CD4-positive, alpha-beta T cell (primary cell): Measurements from ENCODE around the gene RAPGEF1. TPM values are rescaled to one million over a fixed set of nuclear protein-coding genes. Genes with fewer than 3 reads are reported as not detected.

Experiments
- ATAC-seq: fragments of 200-7000 bp; cut with Tn5 transposase; one replicate; pipeline ENCODE4 v1.10.0; 2022; ENCODE audit warnings: mild to moderate bottlenecking; ENCODE audit not compliant: poor library complexity
- CTCF ChIA-PET: fragments of 350-600 bp; sonication (Branson Sonifier 250); formaldehyde crosslinking; loops from one replicate; lab custom pipeline; 2021; ENCODE audit warnings: antibody characterized with exemption, inconsistent platforms; lab: Charles Lee
- POLR2A ChIA-PET: fragments of 350-600 bp; sonication (Branson Sonifier 250); formaldehyde crosslinking; loops from one replicate; lab custom pipeline; 2021; ENCODE audit warnings: antibody characterized with exemption, inconsistent platforms; lab: Charles Lee
- DNase-seq, 14 experiments: peaks; one replicate each; pipeline ENCODE4 v3.0.0-alpha.2; 2013 to 2020; ENCODE audit warnings: mixed read lengths in 2 of 14
- H3K27ac ChIP-seq, 2 donors: one replicate each; pipeline versions ENCODE4 v1.5.1 to v1.7.0; 2013; ENCODE audit warnings: low read length in 2 of 2, low read depth in 1 of 2, mild to moderate bottlenecking in 1 of 2
- H3K27me3 ChIP-seq, 2 experiments: 1 replicate in 1 of 2; 2 replicates in 1 of 2; pipeline versions ENCODE4 v1.6.1 to v1.7.0; 2013; ENCODE audit warnings: low read length in 2 of 2, control low read depth in 1 of 2, mild to moderate bottlenecking in 1 of 2, moderate library complexity in 1 of 2; ENCODE audit not compliant: insufficient read depth in 2 of 2, control insufficient read depth in 1 of 2
- H3K36me3 ChIP-seq: one replicate; pipeline ENCODE4 v1.6.1; 2013; ENCODE audit warnings: low read length, control low read depth; ENCODE audit not compliant: insufficient read depth
- H3K4me1 ChIP-seq: one replicate; pipeline ENCODE4 v1.6.1; 2013; ENCODE audit warnings: low read length, control low read depth; ENCODE audit not compliant: insufficient read depth
- H3K4me3 ChIP-seq: one replicate; pipeline ENCODE4 v1.5.1; 2013; ENCODE audit warnings: mild to moderate bottlenecking, low read length, moderate library complexity
- H3K9me3 ChIP-seq, 2 experiments: 1 replicate in 1 of 2; 2 replicates in 1 of 2; pipeline versions ENCODE4 v1.6.1 to v1.7.0; 2013; ENCODE audit warnings: low read length in 2 of 2, mild to moderate bottlenecking in 2 of 2, control low read depth in 1 of 2, moderate library complexity in 1 of 2; ENCODE audit not compliant: control insufficient read depth in 1 of 2, insufficient read depth in 1 of 2
- H3K27ac Mint-ChIP-seq: one replicate; pipeline ENCODE4 v1.8.0; 2020; ENCODE audit warnings: mixed read lengths
- H3K27me3 Mint-ChIP-seq: one replicate; pipeline ENCODE4 v1.8.0; 2021; ENCODE audit warnings: mixed read lengths
- H3K36me3 Mint-ChIP-seq: one replicate; pipeline ENCODE4 v1.8.0; 2021; ENCODE audit warnings: low read depth, mixed read lengths
- H3K4me1 Mint-ChIP-seq: one replicate; pipeline ENCODE4 v1.8.0; 2021; ENCODE audit warnings: low read depth, mixed read lengths
- H3K4me3 Mint-ChIP-seq: one replicate; pipeline ENCODE4 v1.8.0; 2020; ENCODE audit warnings: mild to moderate bottlenecking, mixed read lengths
- H3K9me3 Mint-ChIP-seq: one replicate; pipeline ENCODE4 v1.8.0; 2020; ENCODE audit warnings: mixed read lengths
- intact Hi-C, 2 experiments: fragments of 100-400 bp; cut with DNase I in 1 of 2; cut with micrococcal nuclease in 1 of 2; formaldehyde crosslinking; loops; one replicate each; pipeline versions ENCODE4 v1.15.1 to v1.9.0; 2023 to 2025; cut with DNase I, micrococcal nuclease
- total RNA-seq, 174 experiments: library from RNA in 2 of 174; stranded (reverse) in 2 of 174; gene quantifications; one replicate each; pipeline ENCODE4 v1.2.3 and lab custom pipeline; 2021 to 2026
- TF ChIP-seq, protein P1 (sequence below): fragments of 200-600 bp; IDR thresholded peaks from one replicate; pipeline ENCODE4 v1.8.0; 2022; ENCODE audit warnings: antibody characterized with exemption, mild to moderate bottlenecking

RAPGEF1 gene
- total RNA-seq, 2 experiments from 2014 or later, result 130 to 134 TPM

DNA sequence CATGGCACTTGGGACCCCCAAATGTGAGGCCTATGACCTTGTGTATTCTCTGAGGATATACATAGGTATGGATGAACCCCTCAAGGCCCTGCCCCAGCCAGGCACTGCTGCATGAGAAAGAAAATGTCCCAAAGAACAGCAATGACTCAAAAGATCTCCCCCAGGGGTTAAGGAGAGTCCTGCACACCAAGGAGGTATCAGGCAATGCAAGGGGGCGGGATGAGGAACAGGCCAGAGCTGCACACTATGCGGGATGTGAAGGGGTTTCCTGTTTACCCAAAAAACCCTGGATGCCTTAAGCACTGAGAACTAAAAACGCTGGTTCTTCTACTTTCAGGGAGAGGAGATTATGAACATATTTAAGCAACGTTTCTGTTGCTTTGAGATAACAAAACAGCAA is 3.4 kb downstream of the RAPGEF1 start:
- intact Hi-C loops, result loop anchor here in 1 of 2 experiments (5.0 kb wide), 1 partner anchor 59 kb away; no protein-coding TSS in a partner anchor
- TF ChIP-seq, protein P1, sequence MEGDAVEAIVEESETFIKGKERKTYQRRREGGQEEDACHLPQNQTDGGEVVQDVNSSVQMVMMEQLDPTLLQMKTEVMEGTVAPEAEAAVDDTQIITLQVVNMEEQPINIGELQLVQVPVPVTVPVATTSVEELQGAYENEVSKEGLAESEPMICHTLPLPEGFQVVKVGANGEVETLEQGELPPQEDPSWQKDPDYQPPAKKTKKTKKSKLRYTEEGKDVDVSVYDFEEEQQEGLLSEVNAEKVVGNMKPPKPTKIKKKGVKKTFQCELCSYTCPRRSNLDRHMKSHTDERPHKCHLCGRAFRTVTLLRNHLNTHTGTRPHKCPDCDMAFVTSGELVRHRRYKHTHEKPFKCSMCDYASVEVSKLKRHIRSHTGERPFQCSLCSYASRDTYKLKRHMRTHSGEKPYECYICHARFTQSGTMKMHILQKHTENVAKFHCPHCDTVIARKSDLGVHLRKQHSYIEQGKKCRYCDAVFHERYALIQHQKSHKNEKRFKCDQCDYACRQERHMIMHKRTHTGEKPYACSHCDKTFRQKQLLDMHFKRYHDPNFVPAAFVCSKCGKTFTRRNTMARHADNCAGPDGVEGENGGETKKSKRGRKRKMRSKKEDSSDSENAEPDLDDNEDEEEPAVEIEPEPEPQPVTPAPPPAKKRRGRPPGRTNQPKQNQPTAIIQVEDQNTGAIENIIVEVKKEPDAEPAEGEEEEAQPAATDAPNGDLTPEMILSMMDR, result no peak
- DNase-seq (peak in 3 of 14 experiments; percentile 37 to 44 (median 43)), ATAC-seq (no peak)
- Histone ChIP-seq H3K9me3 (no peaks in the 10 kb centered on the region), H3K36me3 (no peaks in the 10 kb centered on the region), H3K27me3 (no peaks in the 10 kb centered on the region), H3K27ac (peak overlapping the region; percentile 72 to 86), H3K4me1 (peaks cover 84% of the 10 kb centered on the region), H3K4me3 (peak overlapping the region; percentile 22)
- Mint-ChIP-seq H3K27me3 (no peaks in the 10 kb centered on the region), H3K36me3 (peaks cover 13% of the 10 kb centered on the region), H3K4me3 (peak overlapping the region; percentile 83), H3K4me1 (peaks cover 70% of the 10 kb centered on the region), H3K9me3 (no peaks in the 10 kb centered on the region), H3K27ac (peak overlapping the region; percentile 86)
- ChIA-PET POLR2A (interaction anchor here (1.0 to 1.2 kb wide), 3 partner anchors 43 to 101 kb away, joined by 3 to 5 read pairs (median 3); no protein-coding TSS in a partner anchor), CTCF (interaction anchor here (1.3 to 1.6 kb wide), 4 partner anchors 9 to 145 kb away, joined by 3 to 4 read pairs (median 3); no protein-coding TSS in a partner anchor)

DNA sequence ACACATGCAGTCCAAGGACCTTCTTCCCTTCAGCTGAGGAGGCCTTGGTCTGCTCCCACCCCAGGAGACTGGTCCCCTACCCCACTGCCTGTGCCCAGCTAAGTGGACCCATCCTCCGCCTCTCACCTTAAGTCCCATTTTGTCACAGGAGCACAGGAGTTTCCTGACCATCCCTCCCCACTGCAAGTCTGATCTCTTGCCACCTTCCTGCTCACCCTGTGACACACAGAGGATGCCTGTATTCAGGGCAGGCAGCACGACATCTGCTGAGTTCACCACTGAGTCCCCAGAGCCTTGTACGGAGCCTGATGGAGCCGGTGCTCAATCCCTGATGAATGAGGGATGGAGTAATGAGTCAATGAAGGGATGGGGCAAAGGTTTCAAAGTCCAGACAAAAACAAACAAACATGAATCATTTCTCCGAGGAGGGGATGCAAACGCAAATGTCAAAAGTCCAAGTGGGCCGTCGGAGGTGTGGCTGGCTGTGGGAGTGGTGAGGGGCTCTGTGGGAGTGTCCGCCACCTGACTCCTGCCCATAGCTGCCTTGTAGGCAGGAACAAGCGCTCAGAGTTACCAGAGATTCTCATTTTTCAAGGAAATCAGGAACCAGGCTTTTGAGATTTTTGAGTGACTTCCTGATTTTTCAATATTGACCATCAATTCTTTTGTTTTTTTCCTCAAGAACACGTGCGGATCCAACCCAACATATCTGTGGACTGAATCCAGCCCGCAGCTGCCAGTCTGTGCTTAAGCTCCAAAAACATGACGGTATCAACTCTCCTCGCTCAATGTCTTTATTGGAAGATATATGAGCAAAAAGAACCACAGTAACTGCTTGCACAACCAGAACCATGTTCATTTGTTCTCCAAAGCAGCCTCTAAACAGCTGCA is 4.4 kb downstream of the RAPGEF1 start:
- H3K4me1 ChIP-seq, result peaks cover 93% of the 10 kb centered on the region
- no peaks in the 10 kb centered on the region for H3K27me3 ChIP-seq
- intact Hi-C loops, result loop anchor here in 1 of 2 experiments (5.0 kb wide), 1 partner anchor 58 kb away; no protein-coding TSS in a partner anchor
- H3K36me3 ChIP-seq, result no peaks in the 10 kb centered on the region
- no peaks in the 10 kb centered on the region for H3K9me3 ChIP-seq
- H3K27ac Mint-ChIP-seq, result peak overlapping the region; percentile 86
- TF ChIP-seq, protein P1, result no peak
- H3K27me3 Mint-ChIP-seq, result no peaks in the 10 kb centered on the region
- DNase-seq, result peak in 4 of 14 experiments; percentile 32 to 48 (median 41)
- no peak for ATAC-seq
- ChIA-PET POLR2A (interaction anchor here (1.0 to 1.5 kb wide), 3 partner anchors 42 to 100 kb away, joined by 3 to 5 read pairs (median 5); no protein-coding TSS in a partner anchor), CTCF (interaction anchor here (1.2 to 1.6 kb wide), 3 partner anchors 16 to 144 kb away, joined by 3 to 4 read pairs (median 3); no protein-coding TSS in a partner anchor)
- H3K4me3 ChIP-seq, result peak overlapping the region; percentile 5
- peaks cover 79% of the 10 kb centered on the region for H3K4me1 Mint-ChIP-seq
- peak overlapping the region; percentile 83 for H3K4me3 Mint-ChIP-seq
- peaks cover 13% of the 10 kb centered on the region for H3K36me3 Mint-ChIP-seq
- H3K9me3 Mint-ChIP-seq, result no peaks in the 10 kb centered on the region
- H3K27ac ChIP-seq, result peak overlapping the region; percentile 72 to 86

DNA sequence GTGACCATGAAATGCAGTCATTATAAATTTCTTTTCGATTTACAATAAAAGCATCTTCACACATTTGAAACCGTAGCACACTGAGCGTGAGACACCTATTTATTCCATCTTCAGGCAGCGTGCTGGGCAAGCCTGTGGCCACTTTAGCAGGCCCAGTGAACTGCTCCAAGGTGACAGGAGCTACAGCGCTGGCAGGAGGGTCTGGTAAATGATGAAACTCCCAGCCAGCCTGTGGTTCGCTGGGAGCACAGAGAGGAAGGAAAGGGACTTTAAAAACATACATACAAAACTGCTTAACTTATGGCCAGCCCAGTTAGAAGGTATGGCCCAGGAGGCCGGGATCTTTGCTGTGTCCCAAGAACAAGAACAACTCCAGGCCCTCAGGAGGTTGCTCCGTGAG is 5.1 kb downstream of the RAPGEF1 start:
- intact Hi-C loops, result loop anchor here in 1 of 2 experiments (5.0 kb wide), 1 partner anchor 57 kb away; no protein-coding TSS in a partner anchor
- DNase-seq, result no peak
- H3K9me3 ChIP-seq, result no peaks in the 10 kb centered on the region
- no peak for ATAC-seq
- POLR2A ChIA-PET, result interaction anchor here (1.0 to 1.6 kb wide), 3 partner anchors 58 to 99 kb away, joined by 3 to 5 read pairs (median 3); no protein-coding TSS in a partner anchor
- TF ChIP-seq, protein P1, result no peak
- Mint-ChIP-seq H3K27ac (peak overlapping the region; percentile 86), H3K27me3 (no peaks in the 10 kb centered on the region), H3K4me3 (peak overlapping the region; percentile 83), H3K4me1 (peaks cover 80% of the 10 kb centered on the region), H3K9me3 (no peaks in the 10 kb centered on the region), H3K36me3 (peaks cover 13% of the 10 kb centered on the region)
- H3K36me3 ChIP-seq, result no peaks in the 10 kb centered on the region
- CTCF ChIA-PET, result interaction anchor here (1.0 to 1.4 kb wide), 3 partner anchors 10 to 105 kb away, joined by 3 read pairs; no protein-coding TSS in a partner anchor
- H3K4me3 ChIP-seq, result no peak overlapping the region
- H3K4me1 ChIP-seq, result peaks cover 95% of the 10 kb centered on the region
- no peaks in the 10 kb centered on the region for H3K27me3 ChIP-seq
- H3K27ac ChIP-seq, result peak overlapping the region; percentile 72 to 86
